Epidermal melanocyte (primary cell): ENCODE results near the gene PERM1.
"Not testable (repeated sequence)": the region's sequence is repeated elsewhere in the genome, so short reads cannot be mapped to it uniquely, and the experiment has no call there.

Experiments
- DNase-seq: peaks from one replicate; pipeline ENCODE4 v3.0.0; 2011; ENCODE audit warnings: low spot score; ENCODE audit not compliant: insufficient read length

Gene PERM1

GRCh38 chr1:979744-980072, 2.2 kb downstream of the PERM1 start:
- DNase-seq: no peak

- DNase-seq: no peak
These were observed 2.8 kb downstream of the PERM1 start for GRCh38 chr1:978835-979743.

- no peak for DNase-seq
These were observed 3.6 kb downstream of the PERM1 start for GRCh38 chr1:978069-978834.

GRCh38 chr1:976791-977190, 5.1 kb downstream of the PERM1 start:
- DNase-seq: not testable (repeated sequence)

- peak; percentile 95 for DNase-seq
These were observed 5.8 kb downstream of the PERM1 start for GRCh38 chr1:975896-976683.

GRCh38 chr1:975365-975764, 6.5 kb downstream of the PERM1 start:
- no peak for DNase-seq

- DNase-seq: no peak
These were observed 7.1 kb downstream of the PERM1 start for GRCh38 chr1:974687-975328.

GRCh38 chr1:974293-974640, 7.6 kb downstream of the PERM1 start:
- DNase-seq: no peak

GRCh38 chr1:973459-974292, 8.2 kb downstream of the PERM1 start:
- DNase-seq: no peak

GRCh38 chr1:972726-973458, 9.0 kb downstream of the PERM1 start:
- DNase-seq: no peak

- no peak for DNase-seq
These were observed 10.0 kb downstream of the PERM1 start for GRCh38 chr1:971751-972506.

GRCh38 chr1:970973-971730, 10.7 kb downstream of the PERM1 start:
- DNase-seq: no peak

- DNase-seq: no peak
These were observed 11.5 kb downstream of the PERM1 start for GRCh38 chr1:970242-970972.

GRCh38 chr1:969260-969855, 12.5 kb downstream of the PERM1 start:
- no peak for DNase-seq

- DNase-seq: no peak
These were observed 14.2 kb downstream of the PERM1 start for GRCh38 chr1:967466-968343.

GRCh38 chr1:966704-967300, 15.1 kb downstream of the PERM1 start:
- peak; percentile 86 for DNase-seq
